ENCODE results near the gene RPE.

Gene RPE

GRCh38 chr2:210050885-210051284 is 48.4 kb downstream of the RPE start:
- Histone ChIP-seq H3K79me2 (ENCODE audit: insufficient read depth, low read length) (no peaks in the 10 kb centered on the region), H3K9me3 (ENCODE audit: insufficient read depth, low read length) (0 out of 2 replicates have a peak, but pooled peaks cover 3% of the 10 kb centered on the region), H3F3A (ENCODE audit: insufficient read depth) (no peaks in the 10 kb centered on the region), H3K9me2 (replicated peaks; ENCODE audit: insufficient read depth, low read length) (no peaks in the 10 kb centered on the region), H3K27me3 (ENCODE audit: low read length) (no peaks in the 10 kb centered on the region), H3K27ac (ENCODE audit: low read depth, low read length) (no peak overlapping the region), H3K36me3 (ENCODE audit: low read length) (no peaks in the 10 kb centered on the region), H2AFZ (ENCODE audit: low read depth, low read length, severe bottlenecking) (no peak overlapping the region), H4K20me1 (ENCODE audit: low read depth, low read length) (no peaks in the 10 kb centered on the region), H3K4me3 (ENCODE audit: insufficient read depth, low read length, poor library complexity, severe bottlenecking) (no peak overlapping the region), H3K9ac (ENCODE audit: low read length) (no peak overlapping the region), H3K4me2 (ENCODE audit: low read depth, low read length, poor library complexity, severe bottlenecking) (no peak overlapping the region)
- TF ChIP-seq CTCF (IDR thresholded peaks at IDR 0.05; ENCODE audit: insufficient read depth, low read length, poor library complexity, severe bottlenecking) (no peak), EZH2phosphoT487 (conservative IDR thresholded peaks at IDR 0.05; ENCODE audit: low read length) (no peak)

GRCh38 chr2:210054696-210055095 is 52.3 kb downstream of the RPE start:
- H3K27ac ChIP-seq (ENCODE audit: low read depth, low read length): no peak overlapping the region

GRCh38 chr2:210055825-210056224 is 53.4 kb downstream of the RPE start:
- no peak overlapping the region for H3K4me2 ChIP-seq (ENCODE audit: low read depth, low read length, poor library complexity, severe bottlenecking)
- no peaks in the 10 kb centered on the region for H3K27me3 ChIP-seq (ENCODE audit: low read length)
- no peak overlapping the region for H3K27ac ChIP-seq (ENCODE audit: low read depth, low read length)
- H3K9me2 ChIP-seq (replicated peaks; ENCODE audit: insufficient read depth, low read length): no peaks in the 10 kb centered on the region
- no peaks in the 10 kb centered on the region for H3K79me2 ChIP-seq (ENCODE audit: insufficient read depth, low read length)
- H3K9ac ChIP-seq (ENCODE audit: low read length): no peak overlapping the region
- no peak overlapping the region for H2AFZ ChIP-seq (ENCODE audit: low read depth, low read length, severe bottlenecking)
- no peaks in the 10 kb centered on the region for H3F3A ChIP-seq (ENCODE audit: insufficient read depth)
- no peak overlapping the region for H3K4me3 ChIP-seq (ENCODE audit: insufficient read depth, low read length, poor library complexity, severe bottlenecking)
- no peaks in the 10 kb centered on the region for H4K20me1 ChIP-seq (ENCODE audit: low read depth, low read length)
- no peaks in the 10 kb centered on the region for H3K36me3 ChIP-seq (ENCODE audit: low read length)
- TF ChIP-seq EZH2phosphoT487 (conservative IDR thresholded peaks at IDR 0.05; ENCODE audit: low read length) (no peak), CTCF (IDR thresholded peaks at IDR 0.05; ENCODE audit: insufficient read depth, low read length, poor library complexity, severe bottlenecking) (no peak)
- H3K9me3 ChIP-seq (ENCODE audit: insufficient read depth, low read length): 0 out of 2 replicates have a peak, but pooled peaks cover 3% of the 10 kb centered on the region

More at GRCh38 chr2:210054696-210055095, 52.3 kb downstream of the RPE start:
- Histone ChIP-seq H3K79me2 (ENCODE audit: insufficient read depth, low read length) (no peaks in the 10 kb centered on the region), H2AFZ (ENCODE audit: low read depth, low read length, severe bottlenecking) (no peak overlapping the region), H3F3A (ENCODE audit: insufficient read depth) (no peaks in the 10 kb centered on the region), H4K20me1 (ENCODE audit: low read depth, low read length) (no peaks in the 10 kb centered on the region), H3K4me2 (ENCODE audit: low read depth, low read length, poor library complexity, severe bottlenecking) (no peak overlapping the region), H3K36me3 (ENCODE audit: low read length) (no peaks in the 10 kb centered on the region), H3K4me3 (ENCODE audit: insufficient read depth, low read length, poor library complexity, severe bottlenecking) (no peak overlapping the region), H3K9ac (ENCODE audit: low read length) (no peak overlapping the region), H3K9me2 (replicated peaks; ENCODE audit: insufficient read depth, low read length) (no peaks in the 10 kb centered on the region), H3K27me3 (ENCODE audit: low read length) (no peaks in the 10 kb centered on the region), H3K9me3 (ENCODE audit: insufficient read depth, low read length) (0 out of 2 replicates have a peak, but pooled peaks cover 3% of the 10 kb centered on the region)
- TF ChIP-seq CTCF (IDR thresholded peaks at IDR 0.05; ENCODE audit: insufficient read depth, low read length, poor library complexity, severe bottlenecking): no peak
- no peak for TF ChIP-seq EZH2phosphoT487 (conservative IDR thresholded peaks at IDR 0.05; ENCODE audit: low read length)
